Subcutaneous adipose tissue (tissue), 4 donors: Measurements from ENCODE around the gene FOXN3. TPM values are rescaled to one million over a fixed set of nuclear protein-coding genes. Genes with fewer than 3 reads are reported as not detected.

Experiments
- total RNA-seq, 4 donors: library from RNA; depleted of rRNA; stranded (reverse); fragments of >200 nt; gene quantifications; one replicate each; pipeline ENCODE4 v1.1.0, GENCODE V29; 2016
- TF ChIP-seq, protein P1 (sequence below): fragments of 450-650 bp; IDR thresholded peaks from one replicate; pipeline ENCODE4 v1.5.1; 2016; ENCODE audit warnings: low read depth, mild to moderate bottlenecking, control low read depth, antibody characterized with exemption, moderate library complexity

Gene FOXN3
- total RNA-seq, 4 donors from 2014 or later, result 153 to 173 (median 171) TPM

- TF ChIP-seq, protein P1, sequence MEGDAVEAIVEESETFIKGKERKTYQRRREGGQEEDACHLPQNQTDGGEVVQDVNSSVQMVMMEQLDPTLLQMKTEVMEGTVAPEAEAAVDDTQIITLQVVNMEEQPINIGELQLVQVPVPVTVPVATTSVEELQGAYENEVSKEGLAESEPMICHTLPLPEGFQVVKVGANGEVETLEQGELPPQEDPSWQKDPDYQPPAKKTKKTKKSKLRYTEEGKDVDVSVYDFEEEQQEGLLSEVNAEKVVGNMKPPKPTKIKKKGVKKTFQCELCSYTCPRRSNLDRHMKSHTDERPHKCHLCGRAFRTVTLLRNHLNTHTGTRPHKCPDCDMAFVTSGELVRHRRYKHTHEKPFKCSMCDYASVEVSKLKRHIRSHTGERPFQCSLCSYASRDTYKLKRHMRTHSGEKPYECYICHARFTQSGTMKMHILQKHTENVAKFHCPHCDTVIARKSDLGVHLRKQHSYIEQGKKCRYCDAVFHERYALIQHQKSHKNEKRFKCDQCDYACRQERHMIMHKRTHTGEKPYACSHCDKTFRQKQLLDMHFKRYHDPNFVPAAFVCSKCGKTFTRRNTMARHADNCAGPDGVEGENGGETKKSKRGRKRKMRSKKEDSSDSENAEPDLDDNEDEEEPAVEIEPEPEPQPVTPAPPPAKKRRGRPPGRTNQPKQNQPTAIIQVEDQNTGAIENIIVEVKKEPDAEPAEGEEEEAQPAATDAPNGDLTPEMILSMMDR, result no peak
Measured at GRCh38 chr14:89214221-89214965, 202.6 kb downstream of the FOXN3 start.

GRCh38 chr14:89212386-89213235 is 204.4 kb downstream of the FOXN3 start:
- TF ChIP-seq, protein P1, result no peak

DNA sequence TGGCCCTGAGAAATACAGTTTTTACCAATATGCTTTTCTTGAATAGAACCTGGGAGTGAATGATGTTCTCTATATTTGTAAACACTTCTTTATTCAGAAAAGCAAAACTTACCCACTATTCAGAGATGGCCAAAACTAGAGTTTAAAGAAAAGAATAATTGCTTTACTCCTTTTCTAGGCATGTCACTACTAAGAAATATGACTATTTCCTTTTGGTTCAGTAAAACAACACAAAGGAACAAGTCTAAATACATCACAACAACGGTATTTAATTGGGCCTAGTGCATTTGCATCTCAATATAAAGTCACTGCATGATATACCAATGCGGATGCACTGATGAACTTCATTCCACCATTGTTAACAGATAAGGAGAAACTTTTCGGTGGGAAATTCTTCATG is 207.5 kb downstream of the FOXN3 start:
- TF ChIP-seq, protein P1, result no peak

DNA sequence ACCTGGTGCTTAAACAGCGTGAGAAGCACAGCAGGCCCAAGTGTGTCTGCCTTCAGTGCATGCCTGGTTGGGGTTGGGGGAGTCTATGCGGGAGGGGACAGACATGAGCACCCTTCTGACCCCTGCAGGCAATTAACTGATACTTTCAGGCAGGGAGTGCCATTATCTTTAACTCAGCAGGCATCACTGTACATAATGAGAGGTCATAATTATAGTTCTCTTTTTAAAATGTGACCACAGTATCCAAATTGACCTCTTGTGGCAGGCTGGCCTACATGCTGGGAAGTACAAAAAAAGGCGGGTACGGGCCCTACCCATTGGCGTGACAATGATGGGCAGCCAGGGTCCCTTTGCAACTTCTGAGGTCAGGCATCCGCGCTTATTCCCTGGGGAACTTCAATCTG is 209.1 kb downstream of the FOXN3 start:
- TF ChIP-seq, protein P1, result no peak

DNA sequence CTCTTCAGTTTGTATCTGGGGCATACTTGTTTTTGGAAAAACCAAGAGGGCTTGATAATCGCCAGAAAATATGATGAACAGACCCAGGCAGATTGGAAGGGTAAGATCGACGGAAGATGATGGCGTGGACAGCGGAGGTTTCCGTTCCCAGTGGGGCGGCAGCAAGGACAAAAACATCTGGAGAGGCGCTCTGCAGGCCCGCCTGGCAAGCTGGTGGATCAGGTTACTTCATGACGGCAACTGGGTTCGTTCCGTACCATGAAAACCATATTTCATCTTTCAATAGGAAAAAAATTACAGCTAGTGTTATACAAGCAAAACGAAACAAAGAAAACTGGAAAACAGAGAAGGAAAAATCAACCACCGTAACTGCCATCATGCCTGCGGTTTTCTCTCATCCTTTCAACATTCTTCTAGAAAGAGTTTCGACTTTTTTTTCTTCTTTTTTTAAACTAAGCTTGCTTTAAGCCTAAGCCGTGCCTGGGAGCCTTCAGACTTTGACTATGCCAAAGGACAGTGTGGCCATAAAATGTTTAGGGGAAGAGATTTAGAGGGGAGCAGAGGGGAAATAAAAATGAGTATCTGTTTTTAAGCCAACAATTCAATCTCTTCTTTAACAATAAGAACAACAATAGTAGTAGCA is 210.5 kb downstream of the FOXN3 start:
- TF ChIP-seq, protein P1, result no peak

DNA sequence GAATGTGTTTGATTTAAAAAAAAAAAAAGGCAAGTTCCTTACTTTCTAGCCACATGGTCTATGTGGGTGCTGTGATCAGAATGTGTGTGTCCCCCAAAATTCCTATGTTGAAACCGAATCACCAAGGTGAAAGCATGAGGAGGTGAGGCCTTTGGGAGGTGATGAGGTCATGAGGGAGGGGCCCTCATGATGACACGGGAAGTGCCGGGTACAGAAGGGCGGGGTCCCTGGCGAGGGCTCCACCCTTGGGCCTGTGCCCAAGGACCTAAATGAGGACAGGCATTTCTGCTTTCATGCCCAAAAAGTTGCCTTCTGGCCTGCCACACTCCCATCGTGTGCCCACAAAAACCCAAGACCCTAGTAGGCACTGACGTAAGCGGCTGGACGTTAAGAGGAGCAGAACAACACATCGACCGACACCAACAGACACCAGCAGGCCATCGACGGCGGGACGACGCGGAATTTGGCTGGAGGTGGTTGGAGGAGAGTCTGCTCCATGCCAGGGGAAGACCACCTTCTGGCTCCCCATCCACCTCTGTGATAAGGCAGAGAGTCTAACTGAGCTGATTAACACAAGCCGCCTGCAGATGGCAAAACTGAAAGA is 211.8 kb downstream of the FOXN3 start:
- TF ChIP-seq, protein P1, result no peak
